Stomach (tissue), 4 donors: ENCODE results near the gene MAN2B1.

Experiments used
- EP300 ChIP-seq: sonication (generic); formaldehyde crosslinking; IDR thresholded peaks from one replicate; pipeline ENCODE4 v1.6.1; 2017; ENCODE audit warnings: antibody characterized with exemption
- POLR2AphosphoS5 ChIP-seq, 3 donors: sonication (generic); formaldehyde crosslinking; IDR thresholded peaks; one replicate each; pipeline ENCODE4 v1.6.1; 2016; ENCODE audit warnings: antibody characterized with exemption in 3 of 3
- TF ChIP-seq, protein P1 (sequence below), 7 experiments: fragments of 450-650 bp in 4 of 7; fragments of 200-600 bp in 3 of 7; sonication (generic) in 3 of 7; IDR thresholded peaks; one replicate each; pipeline ENCODE4 v1.5.1; 2016 to 2019; ENCODE audit warnings: antibody characterized with exemption in 7 of 7, control low read depth in 2 of 7, mild to moderate bottlenecking in 1 of 7

DNA sequence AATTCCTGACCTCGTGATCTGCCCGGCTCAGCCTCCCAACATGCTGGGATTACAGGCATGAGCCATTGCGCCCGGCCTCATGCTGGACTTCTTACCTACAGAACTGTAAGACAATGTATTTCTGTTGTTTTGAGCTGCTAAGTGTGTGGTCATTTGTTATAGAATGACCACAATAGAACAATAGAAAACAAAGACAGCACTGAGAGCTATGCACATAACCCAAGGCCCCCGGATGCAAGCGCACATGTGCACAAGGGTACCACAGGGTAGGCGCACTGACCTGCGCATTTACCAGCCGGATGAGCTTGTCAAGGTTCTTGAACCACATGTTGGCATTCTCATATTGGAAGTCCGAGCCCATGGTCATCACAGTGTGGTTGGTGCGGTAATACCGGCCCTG is 5.6 kb downstream of the MAN2B1 start:
- TF ChIP-seq, protein P1, sequence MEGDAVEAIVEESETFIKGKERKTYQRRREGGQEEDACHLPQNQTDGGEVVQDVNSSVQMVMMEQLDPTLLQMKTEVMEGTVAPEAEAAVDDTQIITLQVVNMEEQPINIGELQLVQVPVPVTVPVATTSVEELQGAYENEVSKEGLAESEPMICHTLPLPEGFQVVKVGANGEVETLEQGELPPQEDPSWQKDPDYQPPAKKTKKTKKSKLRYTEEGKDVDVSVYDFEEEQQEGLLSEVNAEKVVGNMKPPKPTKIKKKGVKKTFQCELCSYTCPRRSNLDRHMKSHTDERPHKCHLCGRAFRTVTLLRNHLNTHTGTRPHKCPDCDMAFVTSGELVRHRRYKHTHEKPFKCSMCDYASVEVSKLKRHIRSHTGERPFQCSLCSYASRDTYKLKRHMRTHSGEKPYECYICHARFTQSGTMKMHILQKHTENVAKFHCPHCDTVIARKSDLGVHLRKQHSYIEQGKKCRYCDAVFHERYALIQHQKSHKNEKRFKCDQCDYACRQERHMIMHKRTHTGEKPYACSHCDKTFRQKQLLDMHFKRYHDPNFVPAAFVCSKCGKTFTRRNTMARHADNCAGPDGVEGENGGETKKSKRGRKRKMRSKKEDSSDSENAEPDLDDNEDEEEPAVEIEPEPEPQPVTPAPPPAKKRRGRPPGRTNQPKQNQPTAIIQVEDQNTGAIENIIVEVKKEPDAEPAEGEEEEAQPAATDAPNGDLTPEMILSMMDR (IDR thresholded peaks at IDR 0.05), result no peak
- no peak for TF ChIP-seq POLR2AphosphoS5 (IDR thresholded peaks at IDR 0.05)
- TF ChIP-seq EP300, result no peak
